Measurements from ENCODE around the gene ECSCR.

GRCh38 chr5:139446956-139447779 is 15.4 kb downstream of the ECSCR start:
- TF ChIP-seq CTCF (IDR thresholded peaks at IDR 0.05) (no peak), POLR2A (IDR thresholded peaks at IDR 0.05) (no peak)

All from testis (tissue), 2 donors.